ENCODE results near the gene CFAP43. TPM values are rescaled to one million over a fixed set of nuclear protein-coding genes. Genes with fewer than 3 reads are reported as not detected.

CFAP43 gene
- total RNA-seq, 2 donors from 2014 or later = 2.6 to 4.1 TPM

GRCh38 chr10:104155591-104155990, 76.6 kb downstream of the CFAP43 start:
- H3K27me3 ChIP-seq (ENCODE audit: control insufficient read depth, insufficient read depth, low read length, poor library complexity, severe bottlenecking) = no peaks in the 10 kb centered on the region
- no peak overlapping the region for H3K9ac ChIP-seq (ENCODE audit: extremely low read depth, low read length, poor library complexity, severe bottlenecking)
- Mint-ChIP-seq H3K9me3 (peaks cover 37% of the 10 kb centered on the region), H3K4me1 (peaks cover 34% of the 10 kb centered on the region), H3K36me3 (ENCODE audit: low read depth) (peaks cover 13% of the 10 kb centered on the region), H3K27ac (peak overlapping the region; percentile 79), H3K4me3 (peak overlapping the region; percentile 28), H3K27me3 (ENCODE audit: insufficient read depth) (no peaks in the 10 kb centered on the region)
- WGBS, 2 experiments (ENCODE audit: insufficient coverage in 1 of 2, insufficient read length in 1 of 2) = 46 to 62% methylated on average over 2 of the region's 2 CpGs
- no peak overlapping the region for H3K27ac ChIP-seq (ENCODE audit: low read depth, low read length)
- H3K4me3 ChIP-seq (ENCODE audit: low read length) = peak overlapping the region; percentile 21
- H3K36me3 ChIP-seq (ENCODE audit: control insufficient read depth, insufficient read depth, low read length) = no peaks in the 10 kb centered on the region
- peaks cover 34% of the 10 kb centered on the region for H3K9me3 ChIP-seq (ENCODE audit: control insufficient read depth, low read length)
- peaks cover 14% of the 10 kb centered on the region for H3K4me1 ChIP-seq (ENCODE audit: control insufficient read depth, insufficient read depth, low read length)
- TF ChIP-seq, protein P1, sequence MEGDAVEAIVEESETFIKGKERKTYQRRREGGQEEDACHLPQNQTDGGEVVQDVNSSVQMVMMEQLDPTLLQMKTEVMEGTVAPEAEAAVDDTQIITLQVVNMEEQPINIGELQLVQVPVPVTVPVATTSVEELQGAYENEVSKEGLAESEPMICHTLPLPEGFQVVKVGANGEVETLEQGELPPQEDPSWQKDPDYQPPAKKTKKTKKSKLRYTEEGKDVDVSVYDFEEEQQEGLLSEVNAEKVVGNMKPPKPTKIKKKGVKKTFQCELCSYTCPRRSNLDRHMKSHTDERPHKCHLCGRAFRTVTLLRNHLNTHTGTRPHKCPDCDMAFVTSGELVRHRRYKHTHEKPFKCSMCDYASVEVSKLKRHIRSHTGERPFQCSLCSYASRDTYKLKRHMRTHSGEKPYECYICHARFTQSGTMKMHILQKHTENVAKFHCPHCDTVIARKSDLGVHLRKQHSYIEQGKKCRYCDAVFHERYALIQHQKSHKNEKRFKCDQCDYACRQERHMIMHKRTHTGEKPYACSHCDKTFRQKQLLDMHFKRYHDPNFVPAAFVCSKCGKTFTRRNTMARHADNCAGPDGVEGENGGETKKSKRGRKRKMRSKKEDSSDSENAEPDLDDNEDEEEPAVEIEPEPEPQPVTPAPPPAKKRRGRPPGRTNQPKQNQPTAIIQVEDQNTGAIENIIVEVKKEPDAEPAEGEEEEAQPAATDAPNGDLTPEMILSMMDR (conservative IDR thresholded peaks at IDR 0.05) = no peak
- peak; percentile 78 for DNase-seq

GRCh38 chr10:104151737-104152136, 80.4 kb downstream of the CFAP43 start:
- no peak overlapping the region for H3K27ac Mint-ChIP-seq
- no peak overlapping the region for H3K4me3 Mint-ChIP-seq
- Histone ChIP-seq H3K36me3 (ENCODE audit: control insufficient read depth, insufficient read depth, low read length) (no peaks in the 10 kb centered on the region), H3K27me3 (ENCODE audit: control insufficient read depth, insufficient read depth, low read length, poor library complexity, severe bottlenecking) (no peaks in the 10 kb centered on the region), H3K9me3 (ENCODE audit: control insufficient read depth, low read length) (peaks cover 39% of the 10 kb centered on the region), H3K4me1 (ENCODE audit: control insufficient read depth, insufficient read depth, low read length) (peaks cover 13% of the 10 kb centered on the region), H3K27ac (ENCODE audit: low read depth, low read length) (no peak overlapping the region), H3K9ac (ENCODE audit: extremely low read depth, low read length, poor library complexity, severe bottlenecking) (no peak overlapping the region), H3K4me3 (ENCODE audit: low read length) (peak overlapping the region; percentile 63)
- peaks cover 44% of the 10 kb centered on the region for H3K9me3 Mint-ChIP-seq
- peaks cover 13% of the 10 kb centered on the region for H3K36me3 Mint-ChIP-seq (ENCODE audit: low read depth)
- H3K4me1 Mint-ChIP-seq = peaks cover 34% of the 10 kb centered on the region
- TF ChIP-seq, protein P1 (conservative IDR thresholded peaks at IDR 0.05) = no peak
- no peaks in the 10 kb centered on the region for H3K27me3 Mint-ChIP-seq (ENCODE audit: insufficient read depth)
- no peak for DNase-seq

GRCh38 chr10:104150139-104150538, 82.0 kb downstream of the CFAP43 start:
- no peaks in the 10 kb centered on the region for H3K27me3 Mint-ChIP-seq (ENCODE audit: insufficient read depth)
- peaks cover 19% of the 10 kb centered on the region for H3K4me1 Mint-ChIP-seq
- DNase-seq = no peak
- TF ChIP-seq, protein P1 (conservative IDR thresholded peaks at IDR 0.05) = no peak
- H3K27me3 ChIP-seq (ENCODE audit: control insufficient read depth, insufficient read depth, low read length, poor library complexity, severe bottlenecking) = no peaks in the 10 kb centered on the region
- H3K4me3 Mint-ChIP-seq = no peak overlapping the region
- H3K9me3 Mint-ChIP-seq = peaks cover 39% of the 10 kb centered on the region
- H3K36me3 Mint-ChIP-seq (ENCODE audit: low read depth) = peaks cover 13% of the 10 kb centered on the region
- no peak overlapping the region for H3K27ac ChIP-seq (ENCODE audit: low read depth, low read length)
- H3K9ac ChIP-seq (ENCODE audit: extremely low read depth, low read length, poor library complexity, severe bottlenecking) = no peak overlapping the region
- no peak overlapping the region for H3K4me3 ChIP-seq (ENCODE audit: low read length)
- peaks cover 7% of the 10 kb centered on the region for H3K4me1 ChIP-seq (ENCODE audit: control insufficient read depth, insufficient read depth, low read length)
- H3K27ac Mint-ChIP-seq = no peak overlapping the region
- H3K9me3 ChIP-seq (ENCODE audit: control insufficient read depth, low read length) = peaks cover 39% of the 10 kb centered on the region
- no peaks in the 10 kb centered on the region for H3K36me3 ChIP-seq (ENCODE audit: control insufficient read depth, insufficient read depth, low read length)
